Measurements from ENCODE around the gene PRKG2.

DNA sequence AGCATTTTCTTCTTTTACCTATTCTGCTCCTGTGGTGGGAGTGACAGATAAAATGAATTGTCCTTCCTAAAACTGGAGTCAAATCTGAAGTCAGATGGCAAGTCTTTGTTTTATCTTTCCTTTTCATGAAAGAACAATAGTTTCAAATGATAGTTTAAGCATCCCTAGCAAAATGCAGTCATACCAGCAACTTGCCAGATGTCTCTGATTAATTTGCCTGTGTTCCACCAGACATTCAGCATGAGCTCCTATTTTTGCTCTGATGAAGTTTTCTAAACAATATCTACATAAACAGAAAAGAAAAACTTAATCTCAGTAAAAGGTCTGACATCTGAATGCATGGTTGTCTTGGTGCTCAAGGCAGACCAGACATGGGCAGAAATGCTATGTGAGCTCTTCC is 15.2 kb downstream of the PRKG2 start:
- TF ChIP-seq, protein P1, sequence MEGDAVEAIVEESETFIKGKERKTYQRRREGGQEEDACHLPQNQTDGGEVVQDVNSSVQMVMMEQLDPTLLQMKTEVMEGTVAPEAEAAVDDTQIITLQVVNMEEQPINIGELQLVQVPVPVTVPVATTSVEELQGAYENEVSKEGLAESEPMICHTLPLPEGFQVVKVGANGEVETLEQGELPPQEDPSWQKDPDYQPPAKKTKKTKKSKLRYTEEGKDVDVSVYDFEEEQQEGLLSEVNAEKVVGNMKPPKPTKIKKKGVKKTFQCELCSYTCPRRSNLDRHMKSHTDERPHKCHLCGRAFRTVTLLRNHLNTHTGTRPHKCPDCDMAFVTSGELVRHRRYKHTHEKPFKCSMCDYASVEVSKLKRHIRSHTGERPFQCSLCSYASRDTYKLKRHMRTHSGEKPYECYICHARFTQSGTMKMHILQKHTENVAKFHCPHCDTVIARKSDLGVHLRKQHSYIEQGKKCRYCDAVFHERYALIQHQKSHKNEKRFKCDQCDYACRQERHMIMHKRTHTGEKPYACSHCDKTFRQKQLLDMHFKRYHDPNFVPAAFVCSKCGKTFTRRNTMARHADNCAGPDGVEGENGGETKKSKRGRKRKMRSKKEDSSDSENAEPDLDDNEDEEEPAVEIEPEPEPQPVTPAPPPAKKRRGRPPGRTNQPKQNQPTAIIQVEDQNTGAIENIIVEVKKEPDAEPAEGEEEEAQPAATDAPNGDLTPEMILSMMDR (conservative IDR thresholded peaks at IDR 0.05; ENCODE audit: low read length) = no peak
- no peak for TF ChIP-seq EZH2phosphoT487 (IDR thresholded peaks at IDR 0.05; ENCODE audit: borderline replicate concordance, low read depth, low read length)

Data from OCI-LY7 (cell line).